ENCODE data around the gene DCC.

Gene DCC

GRCh38 chr18:53225567-53226325, 885.7 kb downstream of the DCC start:
- no peak for DNase-seq (ENCODE audit: low read depth in 2 of 2)

GRCh38 chr18:53234610-53235009, 894.6 kb downstream of the DCC start:
- no peak for DNase-seq (ENCODE audit: low read depth in 2 of 2)

DNA sequence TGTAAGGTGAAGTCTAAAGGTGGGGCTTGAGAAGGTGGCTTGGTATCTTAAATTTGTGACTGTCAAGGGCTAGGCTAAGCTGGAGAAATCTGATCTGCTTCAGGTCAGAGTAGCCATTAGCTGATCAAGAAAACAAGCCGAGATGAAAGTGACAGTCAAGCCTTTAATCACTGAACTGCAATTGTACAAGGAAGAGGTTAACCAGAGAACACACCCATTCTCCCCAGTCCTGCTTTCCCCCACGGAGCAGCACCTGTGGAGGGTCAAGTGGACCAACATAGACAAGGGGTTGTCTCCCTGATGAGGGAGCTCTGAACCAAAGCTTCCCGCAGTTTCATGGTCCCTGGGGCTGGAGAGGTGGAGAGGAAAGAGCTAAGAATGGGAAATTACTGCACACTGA, 901.2 kb downstream of the DCC start:
- DNase-seq (ENCODE audit: low read depth in 2 of 2): no peak

GRCh38 chr18:53253789-53254188, 913.8 kb downstream of the DCC start:
- DNase-seq (ENCODE audit: low read depth in 2 of 2): no peak

- DNase-seq (ENCODE audit: low read depth in 2 of 2): no peak
These were observed 914.3 kb downstream of the DCC start for GRCh38 chr18:53254265-53254664.

DNA sequence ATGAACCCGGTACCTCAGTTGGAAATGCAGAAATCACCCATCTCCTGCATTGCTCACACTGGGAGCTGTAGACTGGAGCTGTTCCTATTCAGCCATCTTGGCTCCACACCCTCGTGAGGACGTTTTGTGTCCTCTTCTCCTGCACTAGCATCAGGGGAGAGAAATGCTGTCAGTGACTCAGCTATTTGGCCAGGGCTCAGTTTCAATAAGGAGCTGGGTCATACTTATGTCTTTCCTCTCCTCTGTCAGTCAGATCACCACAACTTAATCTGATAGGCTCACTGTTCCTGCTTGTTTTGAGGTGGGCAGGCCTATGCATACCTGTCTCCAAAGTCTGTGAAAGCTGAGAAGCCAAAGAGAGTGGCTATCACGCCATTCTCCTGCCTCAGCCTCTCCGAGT, 921.2 kb downstream of the DCC start:
- DNase-seq (ENCODE audit: low read depth in 2 of 2): no peak

- no peak for DNase-seq (ENCODE audit: low read depth in 2 of 2)
These were observed 926.9 kb downstream of the DCC start for GRCh38 chr18:53266850-53267249.

GRCh38 chr18:53268455-53268854, 928.5 kb downstream of the DCC start:
- DNase-seq (ENCODE audit: low read depth in 2 of 2): no peak

GRCh38 chr18:53281406-53281805, 941.4 kb downstream of the DCC start:
- no peak for DNase-seq (ENCODE audit: low read depth in 2 of 2)

DNA sequence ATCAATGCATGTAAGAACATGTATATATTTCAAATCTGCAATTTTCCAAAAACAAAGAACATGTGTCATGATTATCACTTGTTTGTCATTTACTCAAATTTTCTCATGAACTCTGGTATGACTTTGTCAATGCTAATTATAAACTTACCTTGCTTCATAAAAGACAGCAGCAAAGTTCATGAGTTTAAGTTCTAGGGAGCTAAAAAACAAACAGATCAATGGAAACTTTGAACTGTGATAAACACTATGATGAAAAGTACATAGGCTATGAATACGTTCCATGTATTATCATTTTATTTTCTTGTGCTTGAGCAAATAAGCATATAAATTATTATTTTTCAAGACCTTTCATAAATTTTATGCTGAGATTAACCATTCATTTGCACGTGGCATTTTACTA, 943.7 kb downstream of the DCC start:
- DNase-seq (ENCODE audit: low read depth in 2 of 2): no peak

- no peak for DNase-seq (ENCODE audit: low read depth in 2 of 2)
These were observed 965.5 kb downstream of the DCC start for GRCh38 chr18:53305461-53305860.

DNA sequence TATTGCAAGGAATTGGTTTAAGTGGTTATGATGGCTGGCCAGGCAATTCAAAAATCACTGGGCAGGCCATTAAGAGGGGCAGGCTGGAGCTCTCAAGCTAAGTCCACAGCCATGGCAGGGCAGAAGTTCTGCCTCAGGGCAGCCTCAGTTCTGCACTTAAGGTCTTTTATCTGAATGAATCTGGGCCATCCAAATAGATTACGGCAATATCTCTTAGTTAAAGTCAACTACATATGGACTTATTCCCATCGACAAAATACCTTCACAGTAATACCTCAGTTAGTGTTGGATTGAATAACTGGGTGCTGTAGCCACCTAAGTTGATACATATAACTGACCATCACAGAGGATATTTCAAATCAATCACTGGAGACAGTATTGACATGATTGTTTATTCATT, 979.6 kb downstream of the DCC start:
- no peak for DNase-seq (ENCODE audit: low read depth in 2 of 2)

DNA sequence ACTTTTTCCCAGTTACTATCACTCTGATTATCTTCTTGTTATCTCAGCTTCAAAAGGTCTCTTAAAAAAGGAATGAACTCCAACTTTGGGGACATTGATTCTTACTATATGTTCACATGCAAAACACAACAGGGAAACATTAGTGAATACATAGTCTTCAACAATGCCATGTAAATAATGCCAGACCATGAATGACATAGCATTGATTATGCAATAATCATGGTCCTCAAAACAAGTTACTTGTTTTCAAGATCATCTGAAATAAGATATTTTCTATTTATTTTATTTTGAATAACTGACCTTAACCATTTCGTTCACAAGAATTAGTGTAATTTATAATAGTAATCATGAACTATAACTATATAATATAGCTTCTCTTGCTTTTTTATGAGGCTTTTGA, 982.2 kb downstream of the DCC start:
- DNase-seq (ENCODE audit: low read depth in 2 of 2): no peak

DNA sequence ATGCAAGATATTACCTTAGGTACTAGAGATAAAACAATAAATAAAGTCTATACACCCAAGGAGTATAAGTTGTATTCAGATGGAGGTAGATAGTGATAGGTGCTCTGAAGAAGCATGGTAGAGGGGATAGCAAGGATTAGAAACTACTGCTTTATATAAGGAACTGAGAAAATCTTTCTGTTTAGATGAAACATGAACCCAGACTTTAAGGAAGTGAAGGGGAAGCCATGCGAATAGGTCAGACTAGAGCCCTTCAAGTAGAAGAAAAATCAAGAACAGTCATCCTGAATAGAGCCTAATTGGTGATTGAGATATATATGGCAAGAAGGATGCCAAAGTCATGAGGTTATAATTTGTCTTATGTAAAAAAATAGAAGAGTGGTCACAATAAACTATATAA, 984.4 kb downstream of the DCC start:
- DNase-seq (ENCODE audit: low read depth in 2 of 2): no peak

- no peak for DNase-seq (ENCODE audit: low read depth in 2 of 2)
These were observed 1020.8 kb downstream of the DCC start for GRCh38 chr18:53360501-53361443.

GRCh38 chr18:53375621-53376020, 1035.6 kb downstream of the DCC start:
- no peak for DNase-seq (ENCODE audit: low read depth in 2 of 2)

DNA sequence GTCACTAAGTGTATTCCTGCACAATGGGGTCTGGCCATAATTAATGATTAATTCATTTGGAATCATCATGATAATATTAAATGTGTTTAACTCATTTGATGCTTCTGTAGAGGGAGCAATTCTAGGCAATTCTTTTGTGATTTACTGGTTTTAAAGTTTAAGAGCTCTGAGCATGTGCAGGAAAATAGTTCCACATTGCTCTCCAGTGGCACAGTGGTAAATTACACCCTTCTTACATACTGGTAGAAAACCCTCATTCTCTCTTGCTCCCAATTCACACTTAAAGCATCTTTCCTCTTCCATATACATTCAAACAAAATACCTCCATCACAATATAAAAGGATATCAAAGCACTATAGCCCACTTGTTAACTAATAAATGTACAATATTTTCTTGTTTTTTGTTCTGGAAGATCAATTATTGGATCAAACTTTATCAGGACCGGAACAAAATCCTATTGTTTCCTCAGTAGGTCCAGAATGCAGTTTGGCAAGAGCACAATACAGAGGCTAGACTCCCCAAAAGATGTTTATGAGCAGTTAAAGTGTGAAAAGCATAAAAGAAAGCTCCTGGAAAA, 1040.2 kb downstream of the DCC start:
- no peak for DNase-seq (ENCODE audit: low read depth in 2 of 2)

- DNase-seq (ENCODE audit: low read depth in 2 of 2): no peak
These were observed 1042.9 kb downstream of the DCC start for GRCh38 chr18:53382870-53383269.

- DNase-seq (ENCODE audit: low read depth in 2 of 2): no peak
These were observed 1045.9 kb downstream of the DCC start for GRCh38 chr18:53385889-53386288.

DNA sequence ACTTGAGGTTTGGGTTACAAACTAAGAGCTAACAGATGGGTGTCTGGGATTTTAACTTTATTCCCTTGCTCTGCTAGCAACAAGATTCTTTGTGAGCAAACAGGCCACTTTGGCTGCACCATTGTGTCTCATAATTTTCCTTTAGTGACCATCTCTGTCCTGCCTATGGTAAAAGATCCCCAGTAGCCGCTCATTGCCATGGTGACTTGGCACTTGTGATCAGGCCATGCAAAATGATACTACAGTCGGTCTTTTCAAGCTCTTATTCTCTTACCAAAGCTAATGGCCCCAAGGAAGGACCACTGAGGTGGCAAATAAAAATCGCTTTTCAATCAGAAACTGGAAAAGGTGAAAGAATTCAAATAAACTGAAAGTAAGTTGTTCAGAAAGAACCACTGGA, 1047.6 kb downstream of the DCC start:
- DNase-seq (ENCODE audit: low read depth in 2 of 2): no peak

GRCh38 chr18:53402670-53403069, 1062.7 kb downstream of the DCC start:
- DNase-seq (ENCODE audit: low read depth in 2 of 2): no peak

DNA sequence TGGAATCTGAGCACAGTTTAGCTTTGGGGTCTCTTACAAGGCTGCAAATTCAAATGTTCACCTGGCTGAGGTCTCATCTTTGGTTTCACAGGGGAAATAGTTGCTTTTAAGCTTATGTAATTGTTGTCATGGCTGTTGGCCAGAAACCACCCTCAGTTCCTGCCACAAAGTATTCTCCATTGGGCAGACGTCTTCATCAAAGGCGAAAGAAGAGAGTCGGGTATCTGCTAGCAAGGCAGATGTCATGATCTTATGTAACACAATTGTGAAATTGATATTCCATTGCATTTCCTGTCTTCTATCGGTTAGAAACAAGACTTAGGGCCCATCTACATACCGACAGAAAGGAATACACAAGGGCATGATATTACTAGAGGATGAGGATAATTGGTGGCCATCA, 1068.3 kb downstream of the DCC start:
- no peak for DNase-seq (ENCODE audit: low read depth in 2 of 2)

DNA sequence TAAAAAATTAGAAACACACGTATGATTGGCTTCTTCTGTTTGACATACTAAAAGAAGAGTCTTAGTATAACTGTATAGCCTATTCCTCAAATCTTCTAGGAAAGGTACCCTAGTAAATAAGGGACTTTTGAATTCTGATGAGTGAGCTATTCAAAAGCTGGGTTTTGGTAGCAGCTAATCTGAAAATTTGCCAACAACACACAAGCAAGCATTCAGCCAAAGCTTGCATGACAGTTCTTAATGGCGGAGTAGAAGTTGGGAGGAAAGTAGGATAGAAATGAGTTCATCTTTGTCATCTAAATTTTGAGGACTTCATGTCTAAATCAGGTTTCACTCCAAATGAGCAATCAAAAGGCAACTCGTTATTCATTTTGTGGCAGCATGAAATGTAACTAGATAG, 1071.5 kb downstream of the DCC start:
- DNase-seq (ENCODE audit: low read depth in 2 of 2): no peak

All from activated CD8-positive, alpha-beta memory T cell treated with anti-CD3 and anti-CD28 coated beads for 4 hours (primary cell).